ENCODE results near the gene HSPA4. TPM values are rescaled to one million over a fixed set of nuclear protein-coding genes. Genes with fewer than 3 reads are reported as not detected.
"Not testable (repeated sequence)": the region's sequence is repeated elsewhere in the genome, so short reads cannot be mapped to it uniquely, and the experiment has no call there.

HSPA4 gene
- total RNA-seq, 1 donor from 2014 or later, result 120 TPM

GRCh38 chr5:133122711-133123110 lies 70.9 kb downstream of the HSPA4 start:
- no peak for DNase-seq (ENCODE audit: low read depth, low spot score)

- DNase-seq (ENCODE audit: low read depth, low spot score), result no peak
Observed at GRCh38 chr5:133123297-133123696, 71.5 kb downstream of the HSPA4 start.

GRCh38 chr5:133124891-133125290 lies 73.1 kb downstream of the HSPA4 start:
- DNase-seq (ENCODE audit: low read depth, low spot score), result no peak

GRCh38 chr5:133128066-133128465 lies 76.3 kb downstream of the HSPA4 start:
- no peak for DNase-seq (ENCODE audit: low read depth, low spot score)

- no peak for DNase-seq (ENCODE audit: low read depth, low spot score)
Observed at GRCh38 chr5:133129289-133129688, 77.5 kb downstream of the HSPA4 start.

- DNase-seq (ENCODE audit: low read depth, low spot score), result no peak
Observed at GRCh38 chr5:133129950-133130349, 78.1 kb downstream of the HSPA4 start.

GRCh38 chr5:133130387-133131118 lies 78.7 kb downstream of the HSPA4 start:
- DNase-seq (ENCODE audit: low read depth, low spot score), result no peak

GRCh38 chr5:133132717-133133116 lies 80.9 kb downstream of the HSPA4 start:
- DNase-seq (ENCODE audit: low read depth, low spot score), result no peak

GRCh38 chr5:133133241-133133640 lies 81.4 kb downstream of the HSPA4 start:
- not testable (repeated sequence) for DNase-seq (ENCODE audit: low read depth, low spot score)

- DNase-seq (ENCODE audit: low read depth, low spot score), result not testable (repeated sequence)
Observed at GRCh38 chr5:133136890-133137289, 85.1 kb downstream of the HSPA4 start.

- DNase-seq (ENCODE audit: low read depth, low spot score), result no peak
Observed at GRCh38 chr5:133140311-133140710, 88.5 kb downstream of the HSPA4 start.

GRCh38 chr5:133141746-133142145 lies 89.9 kb downstream of the HSPA4 start:
- DNase-seq (ENCODE audit: low read depth, low spot score), result no peak

GRCh38 chr5:133142782-133143181 lies 91.0 kb downstream of the HSPA4 start:
- DNase-seq (ENCODE audit: low read depth, low spot score), result no peak

- no peak for DNase-seq (ENCODE audit: low read depth, low spot score)
Observed at GRCh38 chr5:133144245-133144981, 92.6 kb downstream of the HSPA4 start.

- DNase-seq (ENCODE audit: low read depth, low spot score), result no peak
Observed at GRCh38 chr5:133145436-133146170, 93.8 kb downstream of the HSPA4 start.

- DNase-seq (ENCODE audit: low read depth, low spot score), result no peak
Observed at GRCh38 chr5:133147411-133147810, 95.6 kb downstream of the HSPA4 start.

GRCh38 chr5:133147815-133148567 lies 96.2 kb downstream of the HSPA4 start:
- no peak for DNase-seq (ENCODE audit: low read depth, low spot score)

GRCh38 chr5:133149345-133149744 lies 97.5 kb downstream of the HSPA4 start:
- DNase-seq (ENCODE audit: low read depth, low spot score), result no peak

- DNase-seq (ENCODE audit: low read depth, low spot score), result no peak
Observed at GRCh38 chr5:133150909-133151544, 99.2 kb downstream of the HSPA4 start.

- no peak for DNase-seq (ENCODE audit: low read depth, low spot score)
Observed at GRCh38 chr5:133154274-133155075, 102.7 kb downstream of the HSPA4 start.

Data from pulmonary artery endothelial cell (primary cell).